HG03025 (cell line): ENCODE measurements around the gene DUOX2.

Experiments
- ATAC-seq: cut with Tn5 transposase; IDR thresholded peaks from one replicate; pipeline ENCODE4 v1.9.1; 2021; ENCODE audit warnings: mild to moderate bottlenecking, moderate library complexity; ENCODE audit not compliant: unreplicated experiment, low FRiP score

DUOX2 gene

GRCh38 chr15:45114076-45114750, at the start of gene DUOX2, which contains the start of gene DUOXA2:
Gene DUOX2 (minus strand): TSS chr15:45114172. CDS start chr15:45113411, 761 bp downstream.
Gene DUOXA2 (plus strand): TSS chr15:45114326. CDS start chr15:45114606, 280 bp downstream.
- no peak for ATAC-seq

GRCh38 chr15:45163508-45163856, 49.5 kb upstream of the DUOX2 start:
- ATAC-seq: no peak

DNA sequence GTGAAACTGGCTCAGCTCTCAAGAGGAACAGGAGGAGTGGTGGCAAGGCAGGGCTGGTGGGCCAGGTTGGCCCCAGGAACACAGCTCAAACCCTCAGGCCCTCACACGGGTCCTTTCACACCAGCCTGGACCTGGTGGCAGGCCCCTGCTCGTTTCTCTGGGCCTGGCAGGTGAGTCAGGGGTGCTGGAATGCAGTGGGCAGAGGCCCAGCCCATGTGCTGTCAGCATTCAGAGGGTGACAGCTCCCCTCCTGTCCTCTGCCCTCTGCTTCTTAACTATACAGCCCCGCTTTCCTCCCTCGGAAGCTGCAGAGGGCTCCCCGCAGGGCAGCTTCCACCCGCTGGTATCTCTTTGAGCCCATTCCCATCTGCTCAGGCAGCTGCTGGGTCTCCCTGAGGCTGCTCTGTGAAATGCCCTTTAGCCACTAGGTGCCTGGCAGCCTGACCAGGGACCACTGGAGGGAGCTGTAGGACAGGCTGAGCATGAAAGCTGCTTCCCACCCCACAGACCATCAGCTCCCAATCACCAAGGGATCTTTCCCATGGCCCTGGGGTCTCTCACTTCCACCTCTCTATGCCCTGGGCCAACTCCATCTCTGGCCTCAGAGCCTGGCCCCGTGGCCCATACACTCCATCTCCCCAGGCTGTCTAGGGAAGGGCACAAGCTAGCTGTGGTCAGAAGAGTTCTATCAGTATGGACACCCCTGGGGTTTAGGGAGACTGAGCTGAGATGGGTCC, 49.0 kb upstream of the DUOX2 start:
- no peak for ATAC-seq

DNA sequence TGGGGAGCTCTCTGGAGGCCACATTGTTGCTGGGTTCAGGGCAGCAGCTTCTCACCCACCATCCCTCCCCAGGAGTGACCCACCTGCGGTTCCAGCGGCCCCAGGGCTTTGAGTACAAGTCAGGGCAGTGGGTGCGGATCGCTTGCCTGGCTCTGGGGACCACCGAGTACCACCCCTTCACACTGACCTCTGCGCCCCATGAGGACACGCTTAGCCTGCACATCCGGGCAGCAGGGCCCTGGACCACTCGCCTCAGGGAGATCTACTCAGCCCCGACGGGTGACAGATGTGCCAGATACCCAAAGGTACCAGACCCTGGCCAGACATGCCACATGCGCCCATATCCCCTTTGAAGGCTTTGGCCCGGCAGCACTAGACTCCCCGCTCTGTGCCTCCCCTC, 47.7 kb upstream of the DUOX2 start:
- ATAC-seq: no peak

DNA sequence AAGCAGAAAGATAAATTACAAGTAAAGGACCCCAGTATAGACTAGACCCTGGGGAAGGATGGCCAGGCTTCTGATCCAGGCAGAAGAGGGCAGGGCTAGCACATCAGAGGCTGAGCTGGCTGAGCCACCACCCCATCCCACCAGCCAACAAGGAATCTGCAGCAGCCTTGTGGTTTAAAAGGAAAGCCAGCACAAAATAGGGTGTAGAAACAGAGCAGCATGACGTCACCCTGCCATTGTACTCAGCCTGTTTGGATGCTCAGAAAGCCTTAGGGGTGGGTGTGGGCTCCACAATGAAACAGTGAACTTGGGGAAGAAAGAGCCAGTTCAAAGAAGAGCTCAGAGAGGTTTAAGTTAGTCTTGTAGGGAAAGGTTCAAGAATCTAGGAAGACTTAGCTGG, 44.0 kb upstream of the DUOX2 start:
- no peak for ATAC-seq

DNA sequence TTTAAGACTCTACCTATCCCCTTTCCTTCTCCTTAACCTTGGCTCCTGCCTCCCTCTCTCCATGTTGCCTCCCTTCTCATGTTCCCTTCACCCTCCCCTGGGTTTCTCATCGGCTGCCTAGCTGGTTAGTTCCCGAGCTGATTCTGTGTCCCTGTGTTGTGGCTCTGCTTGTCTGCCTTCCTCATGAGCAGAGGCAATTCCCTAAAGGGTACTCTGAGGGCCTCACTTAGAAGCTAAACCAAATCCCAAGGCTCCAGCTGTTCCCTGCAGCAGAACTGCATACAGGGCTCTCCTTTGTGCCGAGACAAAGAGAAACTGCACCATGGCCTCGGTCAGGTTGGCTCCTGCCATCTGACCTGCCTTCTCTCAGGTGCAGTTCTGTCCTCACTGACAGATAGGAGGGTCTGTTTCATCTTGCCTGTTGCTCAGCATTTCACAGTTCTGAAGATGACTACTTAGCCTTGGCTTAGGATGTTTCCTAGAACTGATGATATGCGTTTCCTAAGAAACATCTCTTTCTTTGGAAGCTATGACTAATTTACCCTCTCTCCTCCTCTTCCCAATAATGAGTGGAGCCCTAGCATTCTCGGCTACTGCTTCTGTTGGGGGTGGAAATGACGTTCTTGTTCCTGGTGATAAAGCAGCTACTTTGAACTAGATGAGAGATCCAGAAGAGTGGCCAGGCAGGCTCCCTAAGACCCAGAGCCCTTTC, 42.9 kb upstream of the DUOX2 start:
- no peak for ATAC-seq

DNA sequence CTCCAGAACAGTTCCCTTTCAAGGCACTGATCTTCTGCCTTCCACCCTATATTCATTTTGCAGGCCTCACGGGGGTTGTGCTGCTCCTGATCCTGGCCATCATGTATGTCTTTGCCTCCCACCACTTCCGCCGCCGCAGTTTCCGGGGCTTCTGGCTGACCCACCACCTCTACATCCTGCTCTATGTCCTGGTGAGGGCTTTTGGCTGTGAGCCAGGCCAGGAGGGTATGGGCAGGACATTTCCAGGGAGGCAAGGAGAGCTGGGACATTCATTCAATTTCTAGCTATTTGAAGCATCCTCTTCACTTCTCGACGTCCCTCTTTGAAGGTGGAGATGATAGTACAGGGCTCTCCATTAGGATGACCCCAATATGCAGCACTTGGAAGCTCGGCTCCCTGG, 41.8 kb upstream of the DUOX2 start:
- ATAC-seq: no peak

DNA sequence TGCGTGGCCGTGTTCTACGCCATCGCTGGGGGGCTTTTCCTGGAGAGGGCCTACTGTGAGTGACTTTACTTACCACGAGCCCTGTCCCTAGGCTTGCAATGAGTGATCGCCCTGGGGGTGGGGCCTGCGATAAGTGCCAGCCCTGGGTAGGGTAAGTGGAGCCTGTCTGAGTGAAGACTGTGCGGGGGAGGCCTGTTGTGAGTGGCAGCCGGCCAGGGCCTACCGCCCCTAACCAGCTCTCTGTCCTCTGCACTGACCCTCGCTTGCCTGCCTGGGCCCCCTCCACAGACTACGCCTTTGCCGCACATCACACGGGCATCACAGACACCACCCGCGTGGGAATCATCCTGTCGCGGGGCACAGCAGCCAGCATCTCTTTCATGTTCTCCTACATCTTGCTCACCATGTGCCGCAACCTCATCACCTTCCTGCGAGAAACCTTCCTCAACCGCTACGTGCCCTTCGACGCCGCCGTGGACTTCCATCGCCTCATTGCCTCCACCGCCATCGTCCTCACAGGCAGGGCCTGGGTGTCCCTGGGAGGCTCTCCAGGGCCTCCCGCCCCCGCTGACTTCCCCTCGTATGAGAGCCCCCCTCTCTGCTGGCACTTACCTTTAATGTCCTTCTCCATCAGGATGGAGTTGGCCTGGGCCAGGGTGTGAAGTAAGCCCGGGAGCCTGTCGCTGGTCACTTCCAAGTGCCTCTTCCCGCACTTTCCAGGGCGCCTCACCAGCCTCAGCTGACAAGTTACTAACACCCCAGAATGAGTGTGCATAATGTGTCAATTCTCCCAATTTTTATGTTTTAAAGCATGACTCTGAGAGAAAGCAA, 38.2 kb upstream of the DUOX2 start:
- no peak for ATAC-seq

DNA sequence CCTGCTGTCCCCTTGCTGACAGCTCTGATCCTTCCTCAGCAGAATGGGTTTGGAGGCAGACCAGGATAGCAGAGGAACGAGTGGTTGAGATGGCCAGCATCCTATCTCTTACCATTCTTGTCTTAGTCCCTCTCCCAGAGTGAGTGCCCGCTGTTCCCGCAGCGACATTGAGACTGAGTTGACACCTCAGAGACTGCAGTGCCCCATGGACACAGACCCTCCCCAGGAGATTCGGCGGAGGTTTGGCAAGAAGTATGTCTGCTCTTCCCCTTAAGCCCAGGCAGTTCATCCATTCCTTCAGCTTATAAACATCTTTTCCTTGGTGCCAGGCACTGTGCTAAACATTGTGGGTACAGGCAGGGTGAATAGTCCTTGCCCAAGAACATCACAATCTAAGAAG, 37.0 kb upstream of the DUOX2 start:
- ATAC-seq: no peak

- ATAC-seq: no peak
These were observed 36.5 kb upstream of the DUOX2 start for GRCh38 chr15:45150481-45150880.

- no peak for ATAC-seq
These were observed 35.1 kb upstream of the DUOX2 start for GRCh38 chr15:45149060-45149459.

GRCh38 chr15:45148076-45149059, 34.4 kb upstream of the DUOX2 start:
- no peak for ATAC-seq

DNA sequence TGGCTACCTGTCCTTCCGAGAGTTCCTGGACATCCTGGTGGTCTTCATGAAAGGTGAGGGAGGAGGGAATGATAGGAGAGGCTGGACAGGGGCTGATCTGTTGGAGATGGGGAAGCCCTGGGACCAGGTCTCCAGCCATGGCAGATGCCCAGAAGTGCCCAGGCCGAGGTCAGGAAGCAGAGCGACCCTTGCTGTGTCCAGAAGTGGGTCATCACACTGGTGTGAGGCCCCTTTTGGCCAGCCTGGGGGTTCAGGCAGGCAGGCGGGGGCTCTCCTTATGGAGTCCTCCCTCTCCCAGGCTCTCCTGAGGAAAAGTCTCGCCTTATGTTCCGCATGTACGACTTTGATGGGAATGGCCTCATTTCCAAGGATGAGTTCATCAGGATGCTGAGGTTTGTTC, 33.6 kb upstream of the DUOX2 start:
- no peak for ATAC-seq

- ATAC-seq: no peak
These were observed 32.4 kb upstream of the DUOX2 start for GRCh38 chr15:45146405-45146804.

GRCh38 chr15:45144775-45145174, 30.8 kb upstream of the DUOX2 start:
- ATAC-seq: no peak

DNA sequence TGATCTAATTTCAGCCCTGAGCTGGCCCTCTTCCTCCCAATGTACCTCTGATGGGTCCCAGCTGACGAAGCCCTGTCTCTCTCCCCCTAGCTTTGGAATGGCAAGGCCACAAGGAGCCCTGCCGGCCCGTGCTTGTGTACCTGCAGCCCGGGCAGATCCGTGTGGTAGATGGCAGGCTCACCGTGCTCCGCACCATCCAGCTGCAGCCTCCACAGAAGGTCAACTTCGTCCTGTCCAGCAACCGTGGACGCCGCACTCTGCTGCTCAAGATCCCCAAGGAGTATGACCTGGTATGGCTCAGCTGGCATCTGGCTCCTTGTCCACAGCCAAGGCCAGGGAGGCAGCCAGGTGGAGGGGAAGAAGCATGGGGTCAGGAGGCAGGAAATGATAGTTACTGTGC, 30.0 kb upstream of the DUOX2 start:
- no peak for ATAC-seq

GRCh38 chr15:45143056-45143455, 29.1 kb upstream of the DUOX2 start:
- ATAC-seq: no peak

- no peak for ATAC-seq
These were observed 27.4 kb upstream of the DUOX2 start for GRCh38 chr15:45141386-45141785.

DNA sequence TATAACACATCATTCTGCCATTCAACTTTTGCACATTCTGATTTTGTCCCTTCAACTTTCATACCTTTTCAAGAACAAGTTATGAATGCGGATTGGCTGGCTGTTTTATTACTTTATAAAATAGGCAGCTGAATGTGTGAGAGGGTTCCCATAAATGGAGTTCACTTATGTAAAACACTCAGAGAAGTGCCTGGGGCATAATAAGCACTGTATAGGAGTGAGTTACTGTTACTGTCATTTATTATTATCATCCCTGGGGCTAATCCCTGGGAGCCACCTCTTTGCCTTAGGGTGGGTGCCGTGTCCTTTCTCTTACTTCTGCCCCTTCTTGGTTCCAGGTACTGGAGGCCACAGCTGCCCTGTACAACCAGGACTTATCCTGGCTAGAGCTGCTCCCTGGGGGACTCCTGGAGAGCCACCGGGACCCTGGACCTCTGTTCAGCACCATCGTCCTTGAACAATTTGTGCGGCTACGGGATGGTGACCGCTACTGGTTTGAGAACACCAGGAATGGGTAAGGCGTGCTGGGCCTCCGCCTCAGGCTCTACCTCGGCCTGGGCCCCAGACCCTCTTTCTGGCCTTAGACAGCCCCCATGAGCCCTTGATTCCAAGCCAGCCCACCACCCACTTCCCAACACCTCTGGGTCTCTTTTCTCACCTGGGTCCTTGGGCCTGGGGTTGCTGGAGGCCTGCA, 26.7 kb upstream of the DUOX2 start:
- no peak for ATAC-seq
